Uterus (tissue), 4 donors: Measurements from ENCODE around the gene FILIP1. TPM values are rescaled to one million over a fixed set of nuclear protein-coding genes. Genes with fewer than 3 reads are reported as not detected.

ENCODE experiments used
- DNase-seq, 2 donors: peaks; one replicate each; pipeline ENCODE4 v3.0.0-alpha.2; 2019 to 2020
- H3K27ac ChIP-seq, 2 donors: fragments of 200-600 bp; sonication (generic); 1 replicate in 1 of 2; 2 replicates in 1 of 2; pipeline ENCODE4 v1.5.1; 2016 to 2018
- H3K27me3 ChIP-seq, 2 donors: fragments of 200-600 bp; sonication (generic); one replicate each; pipeline ENCODE4 v1.5.1; 2018 to 2019; ENCODE audit warnings: control low read depth in 1 of 2
- H3K36me3 ChIP-seq, 2 donors: fragments of 200-600 bp; sonication (generic); one replicate each; pipeline ENCODE4 v1.5.1; 2019; ENCODE audit warnings: control low read depth in 1 of 2
- H3K4me1 ChIP-seq, 2 donors: fragments of 200-600 bp; sonication (generic); one replicate each; pipeline ENCODE4 v1.5.1; 2018 to 2019; ENCODE audit warnings: control low read depth in 1 of 2
- H3K4me3 ChIP-seq, 2 donors: fragments of 200-600 bp; sonication (generic); 1 replicate in 1 of 2; 2 replicates in 1 of 2; pipeline ENCODE4 v1.5.1; 2018 to 2019; ENCODE audit warnings: mild to moderate bottlenecking in 1 of 2
- H3K9me3 ChIP-seq, 2 donors: fragments of 200-600 bp; sonication (generic); one replicate each; pipeline ENCODE4 v1.5.1; 2019; ENCODE audit warnings: control low read depth in 1 of 2
- POLR2A ChIP-seq, 2 donors: fragments of 450-650 bp; IDR thresholded peaks; one replicate each; pipeline ENCODE4 v1.6.1; 2016; ENCODE audit warnings: antibody characterized with exemption in 2 of 2, mild to moderate bottlenecking in 1 of 2, moderate library complexity in 1 of 2
- intact Hi-C: fragments of 100-400 bp; cut with DNase I; formaldehyde crosslinking; loops from one replicate; pipeline ENCODE4 v1.15.1; 2023; ENCODE audit warnings: low total_unique reads
- total RNA-seq, 4 donors: library from RNA; depleted of rRNA in 3 of 4; stranded (reverse); fragments of >200 nt in 3 of 4; gene quantifications; one replicate each; pipeline versions ENCODE4 v1.1.0 to v1.2.4, GENCODE V29; 2014 to 2023
- TF ChIP-seq, protein P1 (sequence below), 4 experiments: fragments of 200-600 bp in 2 of 4; fragments of 450-650 bp in 2 of 4; sonication (generic) in 2 of 4; IDR thresholded peaks; one replicate each; pipeline ENCODE4 v1.5.1; 2016 to 2019; ENCODE audit warnings: antibody characterized with exemption in 4 of 4, mild to moderate bottlenecking in 2 of 4, moderate library complexity in 1 of 4
- donor health status: DM: yes; HTN: yes; CAD: no.

The FILIP1 gene
- total RNA-seq, 4 donors from 2014 or later = 4.7 to 23.1 (median 12.5) TPM

- Histone ChIP-seq H3K4me3 (no peak overlapping the region), H3K36me3 (no peaks in the 10 kb centered on the region), H3K27ac (no peak overlapping the region), H3K9me3 (no peaks in the 10 kb centered on the region), H3K27me3 (no peaks in the 10 kb centered on the region), H3K4me1 (no peaks in the 10 kb centered on the region)
- intact Hi-C loops = loop anchor here (10.0 kb wide), 1 partner anchor 250 kb away; no protein-coding TSS in a partner anchor
- TF ChIP-seq POLR2A (IDR thresholded peaks at IDR 0.05) = no peak
- TF ChIP-seq, protein P1, sequence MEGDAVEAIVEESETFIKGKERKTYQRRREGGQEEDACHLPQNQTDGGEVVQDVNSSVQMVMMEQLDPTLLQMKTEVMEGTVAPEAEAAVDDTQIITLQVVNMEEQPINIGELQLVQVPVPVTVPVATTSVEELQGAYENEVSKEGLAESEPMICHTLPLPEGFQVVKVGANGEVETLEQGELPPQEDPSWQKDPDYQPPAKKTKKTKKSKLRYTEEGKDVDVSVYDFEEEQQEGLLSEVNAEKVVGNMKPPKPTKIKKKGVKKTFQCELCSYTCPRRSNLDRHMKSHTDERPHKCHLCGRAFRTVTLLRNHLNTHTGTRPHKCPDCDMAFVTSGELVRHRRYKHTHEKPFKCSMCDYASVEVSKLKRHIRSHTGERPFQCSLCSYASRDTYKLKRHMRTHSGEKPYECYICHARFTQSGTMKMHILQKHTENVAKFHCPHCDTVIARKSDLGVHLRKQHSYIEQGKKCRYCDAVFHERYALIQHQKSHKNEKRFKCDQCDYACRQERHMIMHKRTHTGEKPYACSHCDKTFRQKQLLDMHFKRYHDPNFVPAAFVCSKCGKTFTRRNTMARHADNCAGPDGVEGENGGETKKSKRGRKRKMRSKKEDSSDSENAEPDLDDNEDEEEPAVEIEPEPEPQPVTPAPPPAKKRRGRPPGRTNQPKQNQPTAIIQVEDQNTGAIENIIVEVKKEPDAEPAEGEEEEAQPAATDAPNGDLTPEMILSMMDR (IDR thresholded peaks at IDR 0.05) = no peak
- no peak for DNase-seq
Observed at GRCh38 chr6:75524322-75524972, 30.8 kb upstream of the FILIP1 start.

DNA sequence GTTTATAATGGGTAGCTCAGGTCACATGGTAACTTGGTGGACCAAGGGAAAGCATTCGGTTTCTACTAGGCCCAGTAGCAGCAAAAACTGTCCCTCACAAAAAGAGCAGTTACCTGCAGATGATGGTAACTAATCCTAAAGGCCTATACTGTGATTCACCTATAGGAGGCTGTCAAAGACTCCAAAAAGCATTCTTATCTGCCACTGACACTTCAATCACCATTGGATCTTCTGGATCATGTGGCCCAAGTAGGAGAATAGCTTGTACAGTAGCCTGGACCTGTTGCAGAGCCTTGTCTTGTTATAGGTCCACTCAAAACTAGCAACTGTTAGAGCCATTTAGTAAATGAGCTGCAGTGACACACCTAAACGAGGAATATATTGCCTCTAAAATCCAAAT is 23.2 kb upstream of the FILIP1 start:
- no peaks in the 10 kb centered on the region for H3K36me3 ChIP-seq
- no peak for TF ChIP-seq POLR2A (IDR thresholded peaks at IDR 0.05)
- TF ChIP-seq, protein P1 (IDR thresholded peaks at IDR 0.05) = no peak
- H3K9me3 ChIP-seq = no peaks in the 10 kb centered on the region
- H3K27ac ChIP-seq = no peak overlapping the region
- DNase-seq = no peak
- H3K4me1 ChIP-seq = no peaks in the 10 kb centered on the region
- no peak overlapping the region for H3K4me3 ChIP-seq
- no peaks in the 10 kb centered on the region for H3K27me3 ChIP-seq
- intact Hi-C loops = no loop called here

DNA sequence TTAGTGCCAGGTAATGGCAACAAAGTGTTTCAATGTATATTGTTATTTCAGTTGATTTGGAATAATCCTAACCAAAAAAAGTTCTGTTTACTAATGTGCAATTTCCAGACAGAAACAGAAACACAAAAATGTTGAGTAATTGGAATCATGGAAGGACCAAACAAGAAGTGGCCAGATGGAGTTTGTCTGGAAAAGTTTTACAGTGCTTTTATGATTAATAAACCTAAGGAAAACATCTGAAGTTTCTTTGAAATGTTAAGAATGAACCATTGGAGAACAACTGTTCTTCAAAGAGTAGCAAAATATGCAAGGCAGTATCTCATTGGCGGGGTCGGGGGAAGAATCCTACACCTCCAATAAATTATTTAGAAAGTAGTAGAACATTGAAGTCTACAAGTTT is 19.0 kb upstream of the FILIP1 start:
- no peaks in the 10 kb centered on the region for H3K27me3 ChIP-seq
- DNase-seq = no peak
- H3K9me3 ChIP-seq = no peaks in the 10 kb centered on the region
- no peaks in the 10 kb centered on the region for H3K4me1 ChIP-seq
- no peak overlapping the region for H3K27ac ChIP-seq
- no peak overlapping the region for H3K4me3 ChIP-seq
- TF ChIP-seq POLR2A (IDR thresholded peaks at IDR 0.05) = no peak
- TF ChIP-seq, protein P1 (IDR thresholded peaks at IDR 0.05) = no peak
- no peaks in the 10 kb centered on the region for H3K36me3 ChIP-seq
- intact Hi-C loops = no loop called here

GRCh38 chr6:75505424-75505823 is 11.8 kb upstream of the FILIP1 start:
- Histone ChIP-seq H3K27me3 (no peaks in the 10 kb centered on the region), H3K36me3 (no peaks in the 10 kb centered on the region), H3K4me1 (no peaks in the 10 kb centered on the region), H3K4me3 (no peak overlapping the region), H3K27ac (peak overlapping the region in 1 of 2 donors; percentile 27), H3K9me3 (no peaks in the 10 kb centered on the region)
- intact Hi-C loops = no loop called here
- TF ChIP-seq, protein P1 (IDR thresholded peaks at IDR 0.05) = no peak
- no peak for TF ChIP-seq POLR2A (IDR thresholded peaks at IDR 0.05)
- DNase-seq = no peak

DNA sequence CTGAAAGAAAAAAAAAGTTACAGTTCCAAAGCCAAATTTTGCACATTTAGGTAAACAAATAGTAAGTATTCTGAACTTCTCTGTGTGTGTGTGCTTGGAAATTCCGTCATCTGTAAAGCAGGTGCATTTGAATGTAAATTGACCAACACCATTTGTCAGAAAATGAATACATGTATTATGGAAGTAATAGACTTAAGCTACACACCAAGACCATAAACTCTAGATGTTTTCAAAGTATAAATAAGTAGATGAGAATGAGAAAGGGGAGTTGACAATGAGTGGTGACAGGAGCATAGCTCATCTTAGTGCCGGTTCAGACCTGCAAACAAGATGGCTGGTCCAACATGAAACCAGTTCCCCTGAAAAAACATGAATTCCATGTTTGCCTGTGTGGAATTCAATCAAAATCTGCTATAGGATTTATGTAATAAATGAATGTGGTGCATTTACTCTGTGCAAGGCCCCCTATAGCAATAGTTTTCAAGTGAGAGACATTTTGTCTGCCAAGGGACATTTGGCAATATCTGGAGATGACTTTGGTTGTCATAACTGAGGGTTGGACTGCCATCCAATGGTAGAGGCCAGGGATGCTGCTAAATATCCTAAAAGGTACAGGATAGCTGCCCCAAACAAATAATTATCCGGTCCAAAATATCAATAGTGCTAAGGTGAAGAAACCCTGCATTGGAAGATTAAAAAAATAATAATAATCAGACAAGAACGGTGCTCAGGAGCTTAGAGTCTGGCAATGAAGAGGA is 11.0 kb upstream of the FILIP1 start:
- H3K9me3 ChIP-seq = no peaks in the 10 kb centered on the region
- peak overlapping the region in 1 of 2 donors; percentile 27 for H3K27ac ChIP-seq
- H3K36me3 ChIP-seq = no peaks in the 10 kb centered on the region
- TF ChIP-seq, protein P1 (IDR thresholded peaks at IDR 0.05) = peak; percentile 19 to 44 (median 32)
- no peak for TF ChIP-seq POLR2A (IDR thresholded peaks at IDR 0.05)
- no peak for DNase-seq
- no peaks in the 10 kb centered on the region for H3K27me3 ChIP-seq
- H3K4me3 ChIP-seq = no peak overlapping the region
- intact Hi-C loops = no loop called here
- H3K4me1 ChIP-seq = no peaks in the 10 kb centered on the region
